T follicular helper cell (primary cell): Measurements from ENCODE around the gene TMEM30A.

ENCODE experiments used
- DNase-seq: peaks from one replicate; pipeline ENCODE4 v3.0.0-alpha.2; 2020; ENCODE audit warnings: low read depth
- total RNA-seq, 2 experiments: gene quantifications; one replicate each; lab custom pipeline; 2026; lab: John Stamatoyannopoulos, UW

TMEM30A gene
- 162 to 169 reads per million in 2 experiments for total RNA-seq

DNA sequence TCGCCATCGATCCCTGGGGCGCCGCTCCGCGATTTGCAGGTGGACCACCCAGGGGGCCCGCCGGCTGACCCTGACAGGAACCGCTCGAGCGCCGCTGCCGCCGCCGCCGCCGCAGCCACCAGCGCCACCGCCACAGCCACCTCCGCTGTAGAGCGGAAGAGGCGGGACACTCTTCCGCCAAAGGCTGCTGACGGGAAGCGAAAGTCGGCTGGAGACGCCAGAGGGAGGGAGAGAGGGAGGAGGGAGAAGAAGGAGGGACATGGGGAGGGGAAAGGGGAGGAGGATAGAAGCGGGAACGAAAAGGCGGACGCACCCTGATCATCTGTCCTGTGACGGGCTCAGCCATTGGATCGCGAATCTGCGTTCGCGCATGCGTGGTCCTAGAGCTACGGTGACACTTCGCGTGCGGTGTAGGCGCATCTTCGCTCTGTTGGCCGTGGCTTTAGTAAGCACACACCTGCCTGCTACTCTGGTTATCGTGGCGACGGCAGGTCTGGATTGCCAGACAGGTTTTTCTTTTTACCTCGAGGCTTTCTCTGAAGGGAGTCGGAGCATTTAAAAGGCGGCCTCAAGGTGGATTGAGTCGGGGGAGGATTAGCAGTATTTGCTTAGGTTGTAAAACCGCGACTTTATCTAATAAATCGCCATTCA, at the start of gene TMEM30A:
Gene TMEM30A (minus strand): TSS at position 161 of the 651 bp plus-strand sequence. CDS start 154 bp downstream, at position 7.
- DNase-seq: peak; percentile 94

DNA sequence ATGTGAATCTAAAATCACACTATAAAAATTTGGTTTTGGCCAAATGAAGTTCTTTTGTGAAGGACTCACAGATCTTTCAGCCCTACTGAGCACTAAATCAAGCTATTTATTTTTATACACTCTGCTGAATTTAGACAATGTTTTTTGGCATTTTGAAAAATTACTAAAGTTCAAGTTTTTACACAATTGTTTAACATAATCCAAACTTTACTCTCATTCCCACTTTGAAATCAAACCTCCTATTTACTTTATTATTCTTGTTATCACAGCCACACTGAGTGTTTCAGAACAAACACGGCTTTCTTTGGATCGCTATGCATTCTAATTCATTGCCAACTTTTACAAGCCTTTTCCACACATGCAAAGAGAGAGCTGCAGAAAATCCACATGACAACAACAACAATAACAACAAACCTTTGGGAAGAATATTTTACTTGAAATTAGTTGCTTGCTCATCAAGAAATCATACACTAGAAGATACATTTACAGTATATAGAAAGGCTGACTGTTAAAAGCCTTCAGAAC, 49.1 kb upstream of the TMEM30A start:
- DNase-seq: no peak

DNA sequence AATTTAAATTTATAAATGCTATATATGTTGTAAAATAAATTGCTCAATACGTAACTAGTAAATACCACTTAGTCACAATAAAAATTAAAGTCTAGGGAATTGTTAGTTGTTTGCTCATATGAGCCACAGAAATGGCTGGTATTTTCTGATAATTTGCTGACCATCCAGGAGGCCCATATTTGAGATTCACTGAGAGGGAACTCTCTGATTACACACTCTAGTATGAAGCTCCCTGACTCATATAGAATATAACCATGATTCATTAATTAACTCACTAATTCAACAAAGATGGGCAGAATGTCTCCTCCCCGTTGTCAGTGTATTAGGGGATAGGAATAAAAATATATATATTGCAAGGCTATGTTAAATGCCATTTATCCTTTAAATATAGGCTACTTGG, 46.6 kb upstream of the TMEM30A start:
- DNase-seq: no peak

DNA sequence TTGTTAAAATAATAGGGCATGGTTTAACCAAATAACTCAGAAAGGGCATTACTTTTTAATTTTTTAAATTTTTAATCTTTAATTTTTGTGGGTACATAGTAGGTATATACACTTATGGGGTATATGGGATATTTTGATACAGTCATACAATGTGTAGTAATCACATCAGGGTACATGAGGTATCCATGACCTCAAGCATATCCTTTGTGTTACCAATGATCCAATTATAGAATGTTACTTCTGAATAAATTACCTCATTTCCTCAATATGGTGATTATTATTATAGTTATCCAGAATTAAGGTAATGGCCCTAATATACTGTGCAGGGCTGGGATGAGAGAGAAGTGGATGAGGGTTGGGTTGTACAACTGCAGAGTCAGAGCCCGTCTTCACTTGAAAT, 45.1 kb upstream of the TMEM30A start:
- DNase-seq: no peak

DNA sequence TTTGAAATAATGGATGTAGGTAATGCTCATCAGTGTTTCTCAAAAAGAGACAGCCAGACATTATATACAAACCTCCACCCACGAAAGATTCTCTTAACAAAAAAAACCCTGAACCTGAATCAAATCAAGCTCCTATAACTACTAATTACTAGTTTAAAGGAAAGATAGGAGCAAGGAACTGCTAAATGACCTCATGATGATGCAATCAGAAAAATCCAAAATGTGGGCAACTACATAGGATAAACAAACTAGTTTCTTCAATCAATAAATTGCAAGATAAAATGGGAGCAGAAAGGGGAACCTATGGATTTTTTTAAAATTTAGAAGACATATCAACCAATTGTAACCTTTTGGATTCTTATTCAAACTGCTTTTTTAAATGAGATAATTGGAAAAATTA, 43.2 kb upstream of the TMEM30A start:
- no peak for DNase-seq

DNA sequence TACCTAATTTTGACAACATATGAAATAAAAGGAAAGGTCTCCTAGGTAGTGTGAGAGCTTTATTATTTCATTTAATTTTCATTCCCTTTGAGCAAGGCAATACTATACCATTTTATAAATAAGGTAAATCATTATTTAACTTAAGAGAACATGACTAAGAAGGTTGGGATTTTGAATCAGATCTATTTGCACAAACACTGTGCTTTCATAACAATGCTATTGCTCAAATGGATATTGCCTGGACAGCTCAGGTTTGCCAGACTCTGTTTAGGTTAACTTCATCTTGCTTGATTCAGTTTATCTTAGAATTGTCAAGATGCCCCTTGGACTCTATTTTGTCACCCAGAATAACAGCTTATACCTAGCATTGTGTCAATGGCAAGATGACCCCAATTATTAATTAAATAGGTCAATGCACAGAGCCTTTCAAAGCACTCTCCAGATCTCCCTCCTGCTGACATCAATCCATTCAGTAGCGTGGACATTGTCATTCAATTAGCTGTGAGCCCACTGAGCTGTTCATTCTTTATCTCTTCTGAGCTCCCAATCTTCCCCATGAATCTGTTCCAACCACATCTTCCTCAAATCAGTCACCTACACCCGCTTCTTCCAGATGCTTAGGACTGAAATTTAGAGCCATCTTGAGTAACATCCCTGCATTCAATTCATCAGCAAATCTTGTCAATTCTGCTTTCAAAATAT, 42.1 kb upstream of the TMEM30A start:
- no peak for DNase-seq

DNA sequence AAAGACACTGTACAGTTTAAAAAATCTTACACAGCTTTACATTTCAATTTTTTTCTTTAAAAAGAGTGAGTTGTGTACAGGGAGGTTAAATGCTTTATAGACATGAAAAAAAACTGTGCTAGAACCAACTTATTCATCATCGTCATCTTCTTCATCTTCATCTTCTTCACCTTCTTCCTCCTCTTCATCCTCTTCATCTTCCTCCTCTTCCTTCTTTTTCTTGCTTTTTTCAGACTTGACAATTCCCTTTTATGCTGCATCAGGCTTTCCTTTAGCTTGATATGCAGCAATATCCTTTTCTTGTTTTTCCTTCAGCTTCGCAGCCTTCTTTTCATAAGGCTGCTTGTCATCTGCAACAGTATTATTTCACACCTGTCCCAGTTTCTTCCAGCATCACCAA, 34.3 kb upstream of the TMEM30A start:
- DNase-seq: no peak

DNA sequence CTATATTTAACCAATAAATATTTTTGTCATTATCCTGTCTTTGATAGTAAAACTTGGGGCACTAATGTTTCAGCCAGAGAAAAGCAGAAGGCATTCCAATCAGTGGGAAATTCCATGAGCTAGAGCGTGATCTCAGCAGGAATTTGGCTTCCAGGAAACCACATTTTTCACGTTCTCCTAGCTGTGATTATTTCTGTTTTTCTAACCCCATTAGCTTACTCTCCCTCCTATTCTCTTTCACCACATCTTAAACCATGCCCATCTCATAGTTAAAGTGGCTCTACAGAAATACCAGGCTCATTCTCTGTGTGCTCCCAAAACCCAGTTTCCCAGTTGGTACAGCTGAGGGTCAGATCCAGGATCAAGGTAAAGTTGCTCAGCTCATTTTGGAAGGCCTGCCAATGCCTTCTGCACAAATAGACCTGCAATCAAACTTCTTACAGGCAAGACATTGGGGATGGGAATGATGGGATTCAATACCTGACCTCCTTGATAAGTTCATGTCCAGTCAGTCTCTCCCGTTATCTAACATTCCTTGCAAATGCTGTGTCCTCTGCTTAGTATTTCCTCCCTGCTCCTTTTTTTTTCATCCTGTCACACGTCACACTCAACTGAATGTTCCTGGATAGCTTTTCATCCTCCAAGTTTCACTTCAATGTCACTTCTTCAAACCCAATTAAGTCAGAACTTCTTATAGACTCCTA, 33.1 kb upstream of the TMEM30A start:
- no peak for DNase-seq

DNA sequence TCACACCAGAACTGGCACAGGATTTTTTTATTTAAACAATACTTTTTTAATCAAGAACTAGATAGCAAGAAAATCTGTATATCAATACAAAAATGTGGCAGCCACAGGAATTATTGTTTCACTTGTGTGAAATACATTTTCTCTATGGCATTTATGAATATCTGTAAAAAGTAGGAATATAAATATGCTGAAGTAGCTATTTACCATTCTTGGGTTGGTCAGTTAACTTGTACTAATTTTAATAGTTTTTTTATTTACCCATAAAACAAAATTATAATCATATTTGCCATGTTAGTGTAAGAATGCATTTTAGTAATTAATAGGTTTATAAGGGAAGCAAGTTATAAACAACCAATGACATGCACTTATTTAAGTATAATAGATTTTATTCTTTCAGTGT, 31.4 kb upstream of the TMEM30A start:
- no peak for DNase-seq

DNA sequence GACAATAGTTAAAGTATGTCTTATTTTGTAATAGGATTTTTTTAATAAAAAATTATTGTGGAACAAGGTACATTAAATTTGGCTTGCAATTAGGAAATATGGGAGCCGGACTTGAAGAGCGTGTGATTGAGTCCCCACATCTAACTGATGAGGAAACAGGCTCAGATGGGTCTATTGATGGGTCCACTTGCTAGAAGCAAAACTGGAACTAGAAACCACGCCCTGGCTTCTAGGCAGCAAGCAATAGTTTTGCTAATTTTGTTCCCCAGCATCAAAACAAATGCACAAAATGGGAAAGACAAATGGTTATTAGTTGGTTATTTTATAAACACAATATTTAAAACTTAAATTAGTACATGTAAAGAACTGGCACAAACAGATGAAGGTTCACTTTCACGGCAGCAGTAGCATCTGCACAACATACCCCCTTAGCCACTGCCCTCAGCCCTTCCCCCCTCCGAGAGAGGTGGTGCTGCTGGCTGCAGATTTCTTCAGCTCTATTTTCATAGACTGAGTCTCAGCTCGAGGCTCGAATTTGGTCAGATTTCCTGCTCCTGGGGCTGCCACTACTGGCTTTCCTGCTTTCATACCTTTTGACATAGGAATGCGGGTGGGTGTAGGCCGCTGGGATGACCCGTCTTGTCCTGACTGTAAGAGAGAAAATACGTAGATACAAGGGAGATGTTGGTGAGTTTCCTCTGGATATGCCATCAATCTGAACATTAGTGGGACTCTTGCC, 23.8 kb upstream of the TMEM30A start:
- no peak for DNase-seq

DNA sequence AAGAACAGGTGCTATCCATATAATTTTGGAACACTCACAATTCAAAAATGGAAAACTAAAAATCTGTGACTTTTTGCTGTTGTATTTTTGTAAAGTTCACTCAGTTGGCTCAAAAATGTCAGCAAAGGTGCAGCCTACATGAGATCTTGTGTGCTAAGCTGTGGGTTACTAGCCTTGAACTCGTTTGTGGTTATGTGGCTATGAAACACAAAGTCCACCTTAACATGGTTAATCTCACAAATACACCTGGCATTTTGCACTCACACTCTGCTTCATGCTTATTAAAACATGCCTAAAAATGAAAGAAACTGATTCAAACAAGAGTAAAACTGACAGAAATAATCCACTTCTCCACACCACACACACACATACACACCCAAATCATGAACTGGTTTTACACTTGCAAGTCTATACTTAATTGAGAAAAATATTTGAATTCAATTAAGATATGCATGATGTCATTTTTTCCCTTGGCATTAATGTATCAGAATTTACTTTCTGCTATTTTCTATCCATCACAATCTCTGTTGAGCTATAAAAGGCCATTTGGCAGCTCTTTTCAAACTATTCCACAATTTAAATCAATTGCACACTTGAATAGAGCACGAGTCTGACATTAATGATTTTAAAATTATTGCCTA, 22.9 kb upstream of the TMEM30A start:
- DNase-seq: no peak

DNA sequence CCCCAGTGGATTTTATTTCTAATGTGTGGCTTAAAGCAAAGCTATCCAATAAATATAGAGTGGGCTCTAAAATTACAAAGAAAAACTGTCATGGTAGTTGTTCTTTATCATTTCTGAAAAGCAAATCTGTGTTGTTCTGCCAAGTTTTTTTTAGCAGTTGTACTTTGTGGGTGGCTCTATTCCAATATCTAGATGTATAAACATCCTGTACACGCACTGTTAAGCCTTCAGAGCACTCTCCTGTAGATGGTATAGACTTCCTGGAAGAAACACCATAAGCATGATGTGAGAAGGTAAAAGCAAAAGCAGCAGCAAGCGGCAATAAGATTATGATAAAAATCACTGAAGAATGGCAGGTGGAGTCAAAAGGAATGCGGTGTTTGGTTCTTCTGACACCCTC, 21.5 kb upstream of the TMEM30A start:
- no peak for DNase-seq

DNA sequence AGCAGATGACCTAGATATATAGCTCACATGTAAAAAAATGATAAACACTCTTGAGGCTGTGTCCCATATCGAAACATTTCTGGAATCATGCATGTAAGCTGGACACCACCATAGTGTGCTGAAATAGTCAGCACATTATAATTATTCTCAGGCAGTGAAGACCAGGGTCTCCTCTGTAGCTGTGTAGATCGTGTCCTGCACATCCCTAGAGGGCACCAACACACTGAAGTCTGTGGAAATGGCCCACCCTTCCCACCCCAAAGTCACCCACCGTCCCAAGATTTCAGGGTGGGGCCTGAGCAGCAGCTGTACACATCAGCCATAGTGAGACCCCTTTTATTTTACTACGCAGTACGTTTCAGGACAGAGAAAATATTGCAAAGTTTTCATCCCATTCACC, 21.0 kb upstream of the TMEM30A start:
- DNase-seq: no peak

DNA sequence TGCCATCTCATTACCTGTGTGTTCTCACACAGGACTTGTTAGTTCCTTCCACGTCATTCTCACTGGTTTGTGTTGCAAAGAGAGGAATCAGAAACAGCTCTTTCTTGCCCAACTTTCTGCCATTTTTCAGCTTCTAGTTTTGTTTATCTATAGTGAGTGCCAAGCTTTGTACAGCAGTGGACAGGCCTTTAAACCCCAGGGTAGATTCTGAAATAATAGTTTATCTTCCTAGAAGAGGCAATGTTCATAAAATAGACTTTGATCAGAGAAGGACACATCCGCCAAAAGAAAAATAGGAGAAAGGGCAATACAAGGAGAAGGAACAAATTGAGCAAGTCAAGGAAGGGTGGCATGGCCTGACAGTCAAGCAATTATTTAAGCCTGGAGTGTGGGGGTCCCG, 17.7 kb upstream of the TMEM30A start:
- DNase-seq: no peak

DNA sequence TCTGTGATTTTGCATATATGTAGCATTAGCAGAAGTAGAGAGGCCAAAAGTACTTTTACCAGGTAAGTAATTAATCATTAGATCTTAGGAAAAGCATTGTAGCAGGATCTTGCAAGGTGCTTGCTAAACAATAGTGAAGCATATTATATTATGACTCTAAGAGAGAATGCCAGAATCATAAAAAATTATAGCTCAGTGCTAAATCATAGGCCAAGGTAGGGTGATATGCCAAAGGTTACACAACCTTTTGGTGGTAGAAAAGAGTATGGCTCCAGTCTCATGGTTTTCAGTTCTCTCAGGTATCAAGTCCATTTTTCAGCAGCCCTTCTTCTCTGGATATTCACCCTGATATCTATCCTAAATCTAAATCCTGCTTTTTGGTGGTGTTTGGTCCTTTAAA, 16.9 kb upstream of the TMEM30A start:
- no peak for DNase-seq

DNA sequence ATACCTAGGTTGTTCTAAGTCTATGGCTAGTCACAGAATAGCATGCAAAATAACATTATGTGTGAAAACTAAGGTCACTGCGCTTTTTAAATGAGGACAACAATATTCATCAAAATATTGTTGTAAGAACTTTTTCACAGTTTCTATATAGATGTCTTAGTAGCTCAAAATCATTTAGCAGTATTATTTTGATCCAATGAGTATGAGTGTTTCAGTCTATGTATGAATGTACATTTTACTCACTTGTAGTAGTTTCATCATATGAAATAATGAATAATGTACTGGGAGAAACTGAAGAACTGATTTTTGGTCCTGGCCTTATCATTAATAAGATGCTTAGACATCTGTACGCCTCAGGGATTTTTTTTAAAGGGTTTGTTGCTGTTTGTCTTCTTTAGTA, 16.5 kb upstream of the TMEM30A start:
- DNase-seq: no peak

DNA sequence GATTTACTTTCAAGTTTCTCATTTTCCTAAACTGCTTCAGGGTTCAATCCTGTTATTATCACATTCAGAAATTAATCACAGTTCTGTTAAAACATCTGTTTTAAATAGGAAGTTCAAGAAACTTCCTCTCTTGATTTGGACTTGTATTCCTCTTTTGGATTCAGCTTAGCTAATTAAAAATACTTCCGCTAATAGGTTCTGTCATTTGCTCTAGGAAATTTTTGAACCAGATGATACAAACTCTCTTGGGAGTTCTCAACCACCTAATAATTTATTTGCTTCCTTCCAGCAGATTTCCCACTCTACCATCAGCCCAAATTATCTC, 15.9 kb upstream of the TMEM30A start:
- no peak for DNase-seq

DNA sequence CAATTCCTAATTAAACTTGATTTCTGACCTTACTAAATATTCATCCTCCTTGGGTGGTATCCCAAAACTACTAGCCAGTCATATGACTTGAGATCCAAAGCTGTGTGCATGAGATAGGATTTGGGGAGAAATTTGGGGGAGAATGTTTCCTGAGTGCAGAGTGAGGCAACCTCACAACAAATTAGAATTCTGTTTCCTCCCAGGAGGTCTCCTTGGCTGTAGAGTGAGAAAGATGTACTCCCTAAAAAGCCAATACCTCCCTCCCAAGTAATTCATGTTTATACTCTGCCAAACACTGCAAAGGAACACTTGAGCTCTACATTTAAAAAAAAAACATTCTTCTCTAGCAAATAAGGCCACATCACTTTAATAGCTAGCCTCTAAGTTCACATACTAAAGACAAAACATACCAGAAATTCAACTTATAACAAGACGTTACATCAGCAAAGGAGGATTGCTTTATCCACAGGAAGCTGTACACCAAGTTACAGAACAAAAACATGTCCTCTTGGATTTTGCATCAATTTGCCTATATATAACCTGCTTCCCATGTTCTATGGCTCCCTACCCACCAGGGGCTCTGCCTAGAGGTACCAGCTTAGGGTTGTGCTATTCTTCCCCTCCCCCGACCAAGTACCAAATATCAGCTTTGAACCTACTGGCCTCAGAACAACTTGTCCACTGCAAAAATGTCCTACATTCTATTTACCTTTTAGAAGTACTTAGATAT, 15.4 kb upstream of the TMEM30A start:
- no peak for DNase-seq

DNA sequence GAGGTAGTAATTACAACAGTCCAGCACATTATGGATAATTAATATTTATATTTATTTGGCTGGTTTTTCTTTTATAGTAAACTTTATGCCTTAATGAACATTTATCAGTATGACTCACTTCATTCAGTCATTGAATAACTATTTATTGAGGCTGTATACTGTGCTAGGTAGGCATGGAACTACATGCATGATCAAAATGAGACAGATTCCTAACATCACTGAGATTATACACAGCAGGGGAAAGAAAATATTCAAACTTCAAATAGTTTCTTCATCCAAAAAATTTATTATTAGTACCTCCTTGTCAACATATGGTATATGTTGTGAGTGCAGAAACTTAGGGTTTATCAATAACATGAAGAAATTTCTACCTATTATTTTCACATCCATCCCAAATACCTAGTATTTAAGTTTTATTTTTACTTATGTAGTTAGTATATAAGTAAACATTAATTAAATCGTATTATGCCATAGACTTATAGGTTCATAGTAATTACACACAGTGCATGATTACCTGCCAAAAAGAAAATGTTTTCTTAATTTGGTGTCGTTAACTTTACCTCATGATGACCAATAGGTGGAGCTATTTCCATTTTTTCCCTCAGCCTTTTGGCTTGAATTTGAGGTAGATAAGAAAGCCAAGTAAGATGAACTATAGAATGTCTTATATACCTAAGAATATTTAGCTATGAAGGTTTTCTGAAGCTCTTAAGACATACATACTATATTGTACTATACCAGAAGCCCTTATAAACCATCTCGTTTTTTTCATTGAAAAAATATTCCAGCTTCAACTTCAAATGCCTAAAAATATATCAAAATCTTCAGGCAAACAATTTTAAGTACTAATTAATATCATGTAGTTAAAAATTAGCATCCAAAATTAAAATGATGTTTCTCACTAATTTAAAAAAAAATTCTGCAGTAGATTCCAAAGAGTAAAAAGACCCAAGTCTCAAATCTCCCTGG, 12.5 kb upstream of the TMEM30A start:
- DNase-seq: no peak

DNA sequence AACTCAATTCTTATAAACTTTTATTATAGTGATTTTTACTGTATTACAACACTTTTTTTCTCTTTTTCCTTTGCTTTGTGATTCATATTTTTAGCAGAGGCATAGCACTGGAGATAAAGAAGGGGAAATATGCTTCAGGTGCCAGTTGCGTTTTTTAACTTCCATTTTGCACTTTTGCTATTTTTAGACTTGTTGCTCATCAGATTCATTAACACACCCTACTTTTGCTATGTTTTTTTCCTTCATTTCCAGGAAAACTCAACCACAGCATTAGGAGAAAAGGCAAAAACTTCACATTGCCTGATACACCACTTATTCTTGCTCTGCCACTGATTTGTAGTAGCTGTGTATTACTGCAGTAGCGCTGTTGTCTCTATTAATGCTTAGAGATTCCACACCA, 8.0 kb upstream of the TMEM30A start:
- DNase-seq: no peak
